HG02870 (cell line): ENCODE measurements around the gene BCKDHA.
"Not testable (repeated sequence)": the region's sequence is repeated elsewhere in the genome, so short reads cannot be mapped to it uniquely, and the experiment has no call there.

Source experiments
- ATAC-seq: cut with Tn5 transposase; IDR thresholded peaks from one replicate; pipeline ENCODE4 v1.9.1; 2021; ENCODE audit warnings: mild to moderate bottlenecking, moderate library complexity; ENCODE audit not compliant: unreplicated experiment

BCKDHA gene

DNA sequence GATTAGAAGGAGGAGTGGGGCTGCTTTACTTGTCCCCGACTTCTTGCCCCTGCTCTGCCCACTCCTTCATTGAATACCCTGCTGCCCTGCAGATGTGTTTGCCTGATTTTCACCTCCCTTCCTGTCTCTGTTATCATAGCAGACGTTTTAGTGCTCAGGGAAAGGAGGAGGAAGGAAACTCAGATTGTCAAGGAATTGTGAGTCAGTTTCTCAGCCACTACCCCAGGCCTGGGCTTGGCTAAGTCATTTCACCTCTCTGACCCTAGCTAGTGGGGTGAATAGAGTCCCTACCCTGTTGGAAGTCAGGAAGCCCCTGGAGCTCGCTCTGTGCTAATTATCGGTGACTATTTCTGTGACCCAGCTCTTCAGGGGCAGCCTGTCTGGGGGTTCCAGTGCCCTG lies 3.9 kb downstream of the BCKDHA start:
- no peak for ATAC-seq

DNA sequence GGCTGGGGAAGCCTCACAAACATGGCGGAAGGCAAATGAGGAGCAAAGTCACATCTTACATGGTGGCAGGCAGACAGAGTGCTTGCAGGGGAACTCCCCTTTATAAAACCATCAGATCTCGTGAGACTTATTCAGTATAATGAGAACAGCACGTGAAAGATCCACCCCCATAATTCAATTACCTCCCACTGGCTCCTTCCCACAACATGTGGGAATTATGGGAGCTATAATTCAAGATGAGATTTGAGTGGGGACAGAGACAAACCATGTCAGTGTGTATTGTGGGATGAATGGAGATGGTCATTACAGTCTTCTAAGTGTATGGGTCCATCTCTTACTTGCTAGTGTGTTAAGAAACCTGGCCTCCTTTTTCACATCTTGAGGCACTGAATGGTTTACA lies 4.4 kb downstream of the BCKDHA start:
- no peak for ATAC-seq

DNA sequence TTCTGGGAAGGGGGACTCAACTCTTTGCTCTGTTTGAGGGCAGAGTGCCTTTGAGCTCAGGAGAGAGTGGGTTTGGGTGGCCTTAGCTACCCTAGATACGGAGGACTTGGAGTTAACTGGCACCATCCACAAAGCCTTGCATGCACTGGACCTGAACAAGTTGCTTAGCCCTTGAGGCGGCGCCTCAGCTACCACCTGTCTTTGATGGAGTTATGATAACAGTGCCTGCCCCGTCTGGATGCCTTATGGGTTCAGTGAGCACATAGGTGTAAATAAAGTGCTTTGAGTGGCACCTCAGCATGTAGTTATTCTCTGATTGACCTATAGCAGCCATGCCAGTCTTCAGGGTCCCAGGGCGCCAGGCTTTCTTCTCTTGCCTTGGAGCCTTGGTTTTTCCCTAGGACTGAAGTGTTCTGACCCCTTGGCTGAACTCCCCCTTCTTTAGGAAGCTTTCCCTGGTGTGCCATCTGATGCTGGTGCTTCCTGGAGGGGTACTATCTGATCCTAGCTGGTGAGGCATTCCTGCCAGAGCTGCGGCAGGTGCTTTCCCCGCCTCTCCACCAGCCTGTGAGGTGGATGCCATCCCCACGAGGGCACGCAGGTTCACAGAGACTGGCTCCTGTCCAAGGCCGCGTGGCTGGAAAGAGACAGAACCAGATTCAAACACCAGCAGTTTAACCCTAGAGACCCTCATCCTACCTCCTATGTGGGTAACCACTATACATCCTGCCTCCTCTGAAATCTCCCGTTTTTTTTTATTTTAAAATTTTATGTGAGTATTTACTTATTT lies 5.8 kb downstream of the BCKDHA start:
- no peak for ATAC-seq

DNA sequence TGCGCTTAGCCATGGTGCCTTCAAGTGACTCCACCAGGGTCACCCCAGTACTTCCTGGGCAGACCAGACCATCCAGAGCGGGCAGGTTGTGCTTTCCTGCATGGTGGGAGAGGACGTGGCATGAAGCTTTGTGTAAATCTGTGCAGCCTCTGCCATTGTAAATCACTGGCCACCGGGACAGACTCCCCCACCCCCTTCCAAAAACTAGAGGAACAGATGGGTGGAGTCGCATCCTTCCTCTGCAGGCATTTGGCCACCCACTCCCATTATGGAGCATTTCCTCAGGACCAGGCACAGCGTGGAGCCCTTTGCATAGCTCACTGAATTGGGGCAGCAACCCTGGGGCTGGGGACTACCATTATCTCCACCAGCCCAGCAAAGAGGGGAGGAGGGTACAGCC lies 8.2 kb downstream of the BCKDHA start:
- no peak for ATAC-seq

DNA sequence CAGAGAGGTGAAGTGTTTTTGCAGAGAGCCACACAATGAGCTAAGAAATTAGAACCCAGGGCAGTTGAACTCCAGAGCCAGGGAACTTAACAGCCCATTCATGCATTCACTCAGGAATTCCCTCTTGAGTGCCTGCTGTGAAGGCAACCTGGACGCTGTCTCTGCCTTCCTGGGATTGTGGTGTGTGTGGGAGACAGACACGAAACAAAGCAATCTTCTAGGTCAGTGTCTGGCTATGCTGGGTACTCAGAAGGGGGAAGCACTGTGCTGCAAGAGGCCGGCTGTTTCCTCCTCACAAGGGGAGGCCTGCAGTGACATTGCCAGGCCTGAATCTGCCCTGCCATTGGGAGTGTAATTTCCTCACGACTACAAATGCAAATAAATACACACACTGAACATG lies 9.7 kb downstream of the BCKDHA start:
- ATAC-seq = no peak

DNA sequence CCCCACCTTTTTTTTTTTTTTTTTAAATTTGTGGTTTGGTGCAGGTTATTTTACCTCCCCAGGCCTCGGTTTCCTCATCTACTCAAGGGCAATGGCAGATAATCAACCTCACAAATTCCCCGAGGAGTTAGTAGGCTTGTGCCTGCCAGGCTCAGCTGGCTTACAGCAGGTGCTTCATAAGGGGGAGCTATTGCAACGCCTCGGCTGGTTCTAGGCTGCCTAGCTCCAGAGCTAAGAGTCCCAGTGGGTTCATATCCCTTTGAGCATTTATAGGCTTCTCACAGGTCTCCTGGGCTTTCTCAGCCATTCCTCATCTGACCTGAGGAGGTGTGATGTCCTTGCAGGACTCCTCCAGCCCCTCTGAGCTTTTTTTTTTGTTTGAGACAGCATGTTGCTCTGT lies 10.6 kb downstream of the BCKDHA start:
- ATAC-seq = no peak

DNA sequence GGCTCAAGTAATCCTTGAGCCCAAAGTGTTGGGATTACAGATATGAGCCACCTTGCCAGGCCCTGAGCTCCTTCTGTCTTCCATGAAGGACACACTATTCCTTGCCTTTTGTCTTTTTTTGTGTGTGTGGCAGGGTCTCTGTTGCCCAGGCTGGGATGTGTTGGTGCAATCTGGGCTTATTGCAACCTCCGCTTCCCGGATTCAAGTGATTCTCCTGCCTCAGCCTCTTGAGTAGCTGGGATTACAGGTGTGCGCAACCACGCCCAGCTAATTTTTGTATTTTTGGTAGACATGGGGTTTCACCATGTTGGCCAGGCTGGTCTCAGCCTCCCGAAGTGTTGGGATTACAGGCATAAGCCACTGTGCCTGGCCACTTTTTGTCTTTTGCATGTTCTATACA lies 11.2 kb downstream of the BCKDHA start:
- ATAC-seq = not testable (repeated sequence)

DNA sequence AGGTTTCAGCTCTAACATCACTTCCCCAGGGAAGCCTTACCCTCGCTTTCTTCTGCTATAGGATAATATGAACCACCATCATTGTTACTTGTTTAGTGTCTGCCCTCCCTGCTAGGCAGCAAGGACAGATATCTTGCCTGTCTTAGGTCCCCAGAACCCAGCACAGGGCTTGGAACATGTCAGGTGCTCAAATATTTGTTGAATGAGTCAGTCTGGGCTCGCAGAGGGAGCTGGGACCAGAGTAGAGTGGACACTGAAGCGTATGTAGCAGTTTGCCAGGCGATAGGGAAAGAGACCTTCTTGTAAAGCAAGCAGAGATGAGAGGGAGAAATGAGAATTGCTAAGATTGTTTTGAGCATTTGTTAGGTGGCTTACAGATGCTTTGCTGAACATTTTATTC lies 11.7 kb downstream of the BCKDHA start:
- ATAC-seq = no peak

DNA sequence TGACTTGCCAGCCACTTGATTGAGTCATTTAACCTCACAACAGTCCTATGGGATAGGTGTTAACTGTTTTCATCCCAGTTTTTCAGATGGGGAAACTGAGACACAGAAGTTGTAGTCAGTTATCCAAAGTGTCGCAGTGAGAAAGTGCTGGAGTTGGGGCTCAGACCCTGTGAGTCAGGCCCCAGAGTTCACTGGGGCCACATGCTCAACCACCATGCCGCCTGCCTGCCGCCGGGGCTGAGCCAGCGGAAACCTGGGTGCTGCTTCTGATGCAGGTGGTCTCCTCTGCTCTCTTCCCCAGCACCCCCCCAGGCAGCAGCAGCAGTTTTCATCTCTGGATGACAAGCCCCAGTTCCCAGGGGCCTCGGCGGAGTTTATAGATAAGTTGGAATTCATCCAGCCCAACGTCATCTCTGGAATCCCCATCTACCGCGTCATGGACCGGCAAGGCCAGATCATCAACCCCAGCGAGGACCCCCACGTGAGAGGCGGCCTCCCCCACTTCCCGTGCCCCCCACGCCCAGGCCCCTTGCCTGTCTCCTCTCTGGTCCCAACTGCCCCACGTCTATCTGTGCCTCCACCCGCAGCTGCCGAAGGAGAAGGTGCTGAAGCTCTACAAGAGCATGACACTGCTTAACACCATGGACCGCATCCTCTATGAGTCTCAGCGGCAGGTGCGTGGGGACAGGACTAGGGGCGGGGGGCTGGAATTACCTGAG lies 12.9 kb downstream of the BCKDHA start:
- no peak for ATAC-seq

DNA sequence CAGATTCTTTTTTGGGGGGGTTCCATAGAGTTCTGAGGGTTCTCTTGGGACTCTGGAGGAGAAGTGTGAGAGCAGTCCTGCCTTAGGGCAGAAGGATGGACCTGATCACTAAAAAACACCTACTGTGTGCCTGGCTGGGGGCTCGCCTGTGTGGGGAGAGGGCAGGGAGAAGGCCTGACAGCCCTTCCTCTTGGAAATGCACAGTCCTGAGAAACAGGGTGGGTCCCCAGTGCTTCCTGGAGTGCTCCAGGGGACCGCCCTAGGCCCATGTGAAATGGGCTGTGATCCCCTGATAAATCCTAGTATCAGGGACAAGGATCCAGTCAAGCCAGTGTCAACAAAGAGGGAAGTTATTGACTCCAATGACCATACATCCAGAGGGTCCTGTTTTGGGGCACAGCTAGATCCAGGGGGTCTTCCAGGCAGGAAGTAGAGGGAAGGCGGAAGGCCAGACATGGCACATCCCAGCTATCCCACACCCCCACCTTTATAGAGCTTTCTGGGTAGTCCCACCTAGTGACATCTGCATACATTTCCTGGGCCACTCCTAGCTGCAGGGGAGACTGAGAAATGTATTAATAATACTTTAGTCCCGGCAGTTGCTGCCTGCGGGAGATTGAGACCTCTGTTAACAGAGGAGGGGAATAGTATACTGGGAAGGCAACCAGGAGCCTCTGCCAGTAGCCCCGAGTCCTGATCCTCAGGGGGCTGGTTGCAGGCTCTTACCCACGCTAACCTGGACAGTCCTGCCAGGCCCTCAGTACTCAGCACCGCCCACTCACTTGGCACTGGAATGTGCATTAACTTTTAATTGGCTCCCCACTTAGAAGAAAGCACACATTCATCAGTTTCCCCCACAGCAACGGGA lies 13.7 kb downstream of the BCKDHA start:
- ATAC-seq = no peak

DNA sequence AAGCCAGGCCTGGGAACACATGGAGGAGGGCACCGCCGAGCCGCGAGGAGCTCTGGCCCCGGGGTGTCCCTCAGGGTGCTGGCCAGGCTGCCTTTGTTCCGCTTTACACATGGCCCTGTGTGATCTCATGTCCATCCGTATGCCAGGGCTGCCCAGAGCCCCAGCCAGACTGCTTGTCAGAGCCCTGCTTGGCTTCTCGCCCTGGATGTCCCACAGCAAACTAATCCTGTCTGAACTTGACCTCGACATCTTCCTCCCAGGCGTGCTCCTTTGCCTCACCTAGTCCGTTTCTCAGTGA lies 14.3 kb downstream of the BCKDHA start:
- no peak for ATAC-seq

DNA sequence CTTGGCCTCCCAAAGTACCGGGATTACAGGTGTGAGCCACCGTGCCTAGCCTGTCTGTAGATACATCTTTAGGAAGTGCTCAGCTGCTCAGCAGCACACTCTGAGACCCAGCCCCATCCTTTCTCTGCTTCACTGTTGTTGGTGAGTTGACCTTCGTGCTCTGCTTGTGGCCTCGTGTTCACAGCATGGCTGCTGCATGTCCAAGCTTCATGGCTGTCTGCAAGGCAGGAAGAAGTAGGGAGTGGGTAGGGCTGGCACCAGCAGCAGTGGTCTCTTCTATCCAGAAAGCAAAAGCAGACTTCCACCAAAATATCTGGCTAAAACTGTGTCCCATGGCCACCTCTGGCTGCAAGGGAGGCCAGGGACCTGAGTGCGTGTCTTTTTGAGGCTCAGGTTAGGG lies 15.3 kb downstream of the BCKDHA start:
- ATAC-seq = no peak

DNA sequence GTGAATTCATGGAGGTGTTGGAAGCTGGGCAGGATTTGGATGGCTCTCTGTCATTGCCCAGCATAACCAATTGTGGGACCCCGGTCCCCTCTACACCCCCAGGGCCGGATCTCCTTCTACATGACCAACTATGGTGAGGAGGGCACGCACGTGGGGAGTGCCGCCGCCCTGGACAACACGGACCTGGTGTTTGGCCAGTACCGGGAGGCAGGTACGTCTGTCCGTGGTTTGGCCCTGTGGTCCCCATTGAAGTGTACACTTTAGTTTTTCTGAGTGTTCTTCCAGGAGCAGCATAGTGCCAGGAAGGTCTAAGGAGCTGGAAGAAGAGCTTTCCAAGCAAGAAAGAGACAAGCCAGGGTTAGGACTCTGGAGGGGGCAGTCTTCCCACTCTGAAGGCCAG lies 16.3 kb downstream of the BCKDHA start:
- ATAC-seq = no peak

DNA sequence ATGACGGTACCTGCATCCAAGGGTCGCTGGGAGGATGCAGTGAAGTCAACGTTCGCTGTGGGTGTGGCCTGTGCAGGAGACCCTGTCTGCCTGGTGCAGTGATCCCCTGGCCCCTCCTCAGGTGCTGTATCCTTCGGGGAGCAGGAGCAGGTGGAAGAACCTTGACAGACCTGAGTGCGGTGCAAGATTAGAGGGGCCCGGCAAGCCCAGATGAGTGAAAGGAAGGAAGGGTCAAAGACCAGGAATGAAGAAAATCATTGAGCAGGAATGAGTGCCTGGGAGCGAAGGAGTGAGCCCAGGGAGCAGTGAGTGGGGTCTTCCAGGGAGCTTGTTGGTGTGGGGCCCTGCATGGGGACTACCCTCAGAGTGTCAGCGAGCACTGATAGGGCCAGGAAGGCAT lies 16.8 kb downstream of the BCKDHA start:
- no peak for ATAC-seq

DNA sequence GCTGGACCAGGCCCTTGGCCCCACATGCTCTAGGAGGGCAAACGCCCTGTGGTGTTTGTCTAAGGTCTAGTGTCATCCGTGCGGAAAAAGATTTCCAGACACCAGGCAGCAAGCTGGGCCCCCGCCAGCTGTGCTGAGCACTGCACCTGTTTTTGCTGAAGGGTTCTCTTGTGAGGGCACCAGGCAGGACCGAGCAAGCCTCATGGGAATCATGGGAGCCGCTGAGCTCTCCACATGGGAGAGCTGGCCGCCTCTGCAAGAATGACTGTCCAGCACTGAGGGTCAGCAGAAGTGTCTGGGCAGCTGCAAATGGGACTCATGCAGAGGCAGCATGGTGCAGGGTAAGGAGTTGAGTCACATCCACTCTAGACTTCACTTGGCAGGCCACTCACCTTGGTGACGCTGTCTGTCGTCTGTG lies 17.5 kb downstream of the BCKDHA start:
- ATAC-seq = no peak

DNA sequence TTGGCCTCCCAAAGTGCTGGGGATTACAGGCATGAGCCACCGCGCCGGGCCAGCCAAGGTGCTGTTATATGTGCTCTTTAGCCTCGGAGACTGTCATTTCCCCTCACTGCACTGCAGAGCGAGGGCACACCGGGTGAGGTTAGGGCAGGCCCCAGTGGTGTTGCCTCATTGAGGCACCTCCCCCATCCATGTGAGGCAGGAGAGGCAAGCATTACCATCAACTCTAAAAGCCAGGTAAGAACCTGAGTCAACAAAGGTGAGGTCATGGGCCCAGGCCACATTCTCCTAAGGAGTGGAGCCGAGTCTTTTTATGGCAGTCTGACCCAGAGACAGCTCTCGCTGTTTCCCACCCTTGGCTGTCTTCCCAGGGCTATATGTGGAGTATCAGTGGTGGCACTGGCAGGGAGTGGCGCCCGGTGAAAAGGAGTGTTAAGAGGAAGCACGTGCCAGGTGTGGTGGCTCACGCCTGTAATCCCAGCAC lies 18.6 kb downstream of the BCKDHA start:
- no peak for ATAC-seq

DNA sequence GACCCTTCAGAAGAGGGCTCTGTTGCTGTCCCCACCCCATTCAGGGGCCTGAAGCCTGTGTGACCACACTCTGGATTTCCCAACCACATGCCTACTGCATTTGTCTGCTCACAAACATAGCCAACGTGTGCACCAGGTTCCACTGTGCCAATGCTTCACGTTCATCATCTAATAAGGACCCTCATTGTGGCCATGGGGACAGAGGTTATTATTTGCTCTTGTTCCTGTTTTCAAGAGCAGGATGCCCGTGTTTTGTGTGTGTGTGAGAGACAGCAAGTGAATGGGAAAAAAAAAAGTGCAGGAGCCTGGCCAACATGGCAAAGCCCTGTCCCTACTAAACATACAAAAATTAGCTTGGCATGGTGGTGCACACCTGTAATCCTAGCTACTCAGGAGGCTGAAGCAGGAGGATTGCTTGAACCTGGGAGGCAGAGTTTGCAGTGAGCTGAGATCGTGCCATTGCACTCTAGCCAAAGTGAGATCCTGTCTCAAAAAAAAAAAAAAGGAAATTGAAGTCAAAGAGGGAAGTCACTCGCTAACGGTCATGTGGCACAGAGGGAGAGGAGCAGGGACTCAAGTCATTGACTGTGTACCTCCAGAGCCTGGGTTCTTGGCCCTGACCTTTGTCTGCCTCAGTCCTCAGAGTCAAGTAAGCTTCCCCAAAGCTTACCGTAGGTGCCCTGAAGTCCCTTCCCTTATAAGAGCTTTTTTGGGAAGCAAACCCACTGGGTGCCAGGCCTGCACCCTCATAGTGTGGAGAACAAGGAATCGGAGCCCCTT lies 22.7 kb downstream of the BCKDHA start:
- ATAC-seq = no peak

DNA sequence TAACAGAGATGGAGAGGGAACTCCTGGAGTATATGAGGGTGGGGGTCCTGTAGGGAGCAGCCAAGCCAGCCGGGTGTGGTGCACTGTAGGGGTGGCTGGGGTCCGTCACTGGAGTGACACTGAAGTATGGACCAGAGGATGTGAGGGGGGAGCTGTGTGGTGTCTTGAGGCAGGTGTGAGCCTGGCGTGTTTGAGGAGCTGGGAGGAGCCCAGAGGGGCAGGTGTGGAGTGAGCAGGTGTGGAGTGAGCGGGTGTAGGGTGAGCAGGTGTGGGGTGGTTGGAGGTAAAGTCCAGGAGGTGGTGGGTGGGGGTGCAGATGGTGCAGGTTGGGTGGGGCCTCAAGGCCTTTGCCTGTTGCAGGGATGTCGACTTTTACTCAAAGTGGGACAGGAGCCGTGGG lies 23.7 kb downstream of the BCKDHA start:
- no peak for ATAC-seq

DNA sequence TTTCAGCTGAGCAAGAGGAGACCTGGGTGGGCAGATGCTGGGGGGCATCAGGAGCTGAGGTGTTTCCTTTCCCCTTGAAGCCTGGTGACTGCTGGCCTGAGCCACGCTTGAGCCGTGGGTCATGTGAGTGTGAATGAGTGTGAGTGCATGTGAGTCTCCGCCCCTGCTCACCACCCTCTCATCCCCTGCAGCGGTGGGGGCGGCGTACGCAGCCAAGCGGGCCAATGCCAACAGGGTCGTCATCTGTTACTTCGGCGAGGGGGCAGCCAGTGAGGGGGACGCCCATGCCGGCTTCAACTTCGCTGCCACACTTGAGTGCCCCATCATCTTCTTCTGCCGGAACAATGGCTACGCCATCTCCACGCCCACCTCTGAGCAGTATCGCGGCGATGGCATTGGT lies 24.4 kb downstream of the BCKDHA start:
- ATAC-seq = no peak

DNA sequence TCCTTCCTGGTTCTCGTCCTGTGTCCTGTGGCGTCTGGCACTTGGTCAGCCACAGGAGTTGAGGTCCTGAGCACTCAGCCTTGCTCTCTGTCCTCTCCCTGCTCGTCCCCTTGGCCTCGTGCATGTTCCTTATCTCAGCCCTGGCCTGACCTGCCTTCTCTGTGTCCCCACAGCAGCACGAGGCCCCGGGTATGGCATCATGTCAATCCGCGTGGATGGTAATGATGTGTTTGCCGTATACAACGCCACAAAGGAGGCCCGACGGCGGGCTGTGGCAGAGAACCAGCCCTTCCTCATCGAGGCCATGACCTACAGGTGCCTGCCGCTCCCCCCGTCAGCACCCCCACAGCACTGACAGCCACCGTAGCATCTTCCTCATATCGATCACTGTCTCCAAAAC lies 24.8 kb downstream of the BCKDHA start:
- no peak for ATAC-seq

DNA sequence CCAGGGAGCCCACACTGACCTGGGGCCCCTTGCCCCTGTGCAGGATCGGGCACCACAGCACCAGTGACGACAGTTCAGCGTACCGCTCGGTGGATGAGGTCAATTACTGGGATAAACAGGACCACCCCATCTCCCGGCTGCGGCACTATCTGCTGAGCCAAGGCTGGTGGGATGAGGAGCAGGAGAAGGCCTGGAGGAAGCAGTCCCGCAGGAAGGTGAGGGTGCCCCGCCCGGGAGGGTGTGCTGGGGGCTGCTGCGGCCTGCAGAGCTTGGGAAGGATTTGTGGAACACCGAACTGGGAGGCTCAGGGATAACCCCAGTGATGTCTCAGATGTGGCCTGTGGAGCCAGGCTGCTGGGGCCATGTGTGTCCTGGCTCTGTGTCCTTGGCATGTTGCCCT lies 25.3 kb downstream of the BCKDHA start:
- ATAC-seq = no peak
